OCI-LY1 (cell line): ENCODE measurements around the gene KIF4A.

Source experiments
- H2AFZ ChIP-seq: fragments of 200-600 bp; sonication (generic), shearing (Covaris generic); 2 replicates; pipeline ENCODE4 v1.6.0; 2014; ENCODE audit warnings: antibody characterized with exemption, mild to moderate bottlenecking, low read length
- H3F3A ChIP-seq: fragments of 200-600 bp; sonication (generic), shearing (Covaris generic); 2 replicates; pipeline ENCODE4 v1.6.0; 2014; ENCODE audit warnings: mild to moderate bottlenecking, antibody characterized with exemption, low read length, moderate library complexity; ENCODE audit not compliant: insufficient read depth
- H3K27ac ChIP-seq: fragments of 200-600 bp; sonication (generic); 2 replicates; pipeline ENCODE4 v1.5.1; 2014; ENCODE audit warnings: low read length, mixed run types, mild to moderate bottlenecking, low read depth; ENCODE audit not compliant: poor library complexity, severe bottlenecking
- H3K27me3 ChIP-seq: fragments of 200-600 bp; sonication (generic); 2 replicates; pipeline ENCODE4 v1.6.0; 2014; ENCODE audit warnings: antibody characterized with exemption, mild to moderate bottlenecking, low read length, moderate library complexity; ENCODE audit not compliant: insufficient read depth
- H3K36me3 ChIP-seq: fragments of 200-600 bp; sonication (generic); 2 replicates; pipeline ENCODE4 v1.6.1; 2014; ENCODE audit warnings: mild to moderate bottlenecking, antibody characterized with exemption, low read length, moderate library complexity, mixed read lengths; ENCODE audit not compliant: insufficient read depth
- H3K4me1 ChIP-seq: fragments of 200-600 bp; sonication (generic); 2 replicates; pipeline ENCODE4 v1.5.1; 2014; ENCODE audit warnings: mild to moderate bottlenecking, low read length, moderate library complexity; ENCODE audit not compliant: insufficient read depth, severe bottlenecking
- H3K4me2 ChIP-seq: fragments of 200-600 bp; sonication (generic), shearing (Covaris generic); 2 replicates; pipeline ENCODE4 v1.6.1; 2014; ENCODE audit warnings: low read length
- H3K4me3 ChIP-seq: fragments of 200-600 bp; sonication (generic); 2 replicates; pipeline ENCODE4 v1.5.1; 2014; ENCODE audit warnings: low read length, low read depth, mild to moderate bottlenecking, mixed read lengths; ENCODE audit not compliant: poor library complexity, severe bottlenecking
- H3K79me2 ChIP-seq: fragments of 200-600 bp; shearing (Covaris generic); 2 replicates; pipeline ENCODE4 v1.6.1; 2016; ENCODE audit warnings: mixed run types, low read length, mixed read lengths; ENCODE audit not compliant: insufficient read depth
- H3K9ac ChIP-seq: fragments of 200-600 bp; sonication (generic), shearing (Covaris generic); 2 replicates; pipeline ENCODE4 v1.6.1; 2014; ENCODE audit warnings: mild to moderate bottlenecking, low read length, mixed read lengths
- H3K9me2 ChIP-seq: fragments of 200-600 bp; sonication (generic), shearing (Covaris generic); 2 replicates; pipeline ENCODE4 v1.6.1; 2014; ENCODE audit warnings: low read depth, mild to moderate bottlenecking, low read length, mixed read lengths
- H3K9me3 ChIP-seq: fragments of 200-600 bp; shearing (Covaris generic); 2 replicates; pipeline ENCODE4 v1.6.1; 2014; ENCODE audit warnings: low read length, mixed read lengths
- H4K20me1 ChIP-seq: fragments of 200-600 bp; sonication (generic), shearing (Covaris generic); 2 replicates; pipeline ENCODE4 v1.6.0; 2016; ENCODE audit warnings: mild to moderate bottlenecking, low read length; ENCODE audit not compliant: insufficient read depth
- CTCF ChIP-seq: fragments of 200-600 bp; sonication (generic), shearing (Covaris generic); IDR thresholded peaks from 2 replicates; pipeline ENCODE4 v1.5.1; 2017; ENCODE audit warnings: mild to moderate bottlenecking, antibody characterized with exemption, low read length, moderate library complexity, mixed read lengths
- EZH2 ChIP-seq: fragments of 200-600 bp; sonication (generic), shearing (Covaris generic); IDR thresholded peaks from 2 replicates; pipeline ENCODE4 v1.8.0; 2017; ENCODE audit warnings: borderline replicate concordance, mixed run types, mild to moderate bottlenecking, antibody characterized with exemption, low read length, moderate library complexity, mixed read lengths

The KIF4A gene

GRCh38 chrX:70436343-70436742 lies 146.4 kb downstream of the KIF4A start:
- no peak overlapping the region for H3K9ac ChIP-seq

GRCh38 chrX:70437011-70437410 lies 147.1 kb downstream of the KIF4A start:
- H3K36me3 ChIP-seq, result no peaks in the 10 kb centered on the region
- H3K9me3 ChIP-seq, result no peaks in the 10 kb centered on the region
- H2AFZ ChIP-seq, result no peak overlapping the region
- no peaks in the 10 kb centered on the region for H3K27me3 ChIP-seq
- peaks cover 11% of the 10 kb centered on the region for H3K4me1 ChIP-seq
- H3K9me2 ChIP-seq, result no peaks in the 10 kb centered on the region
- TF ChIP-seq CTCF (no peak), EZH2 (no peak)
- H3K27ac ChIP-seq, result no peak overlapping the region
- no peaks in the 10 kb centered on the region for H3K79me2 ChIP-seq
- no peak overlapping the region for H3K4me3 ChIP-seq
- H3F3A ChIP-seq, result no peaks in the 10 kb centered on the region
- H3K9ac ChIP-seq, result no peak overlapping the region
- no peak overlapping the region for H3K4me2 ChIP-seq
- no peaks in the 10 kb centered on the region for H4K20me1 ChIP-seq

More at GRCh38 chrX:70436343-70436742, 146.4 kb downstream of the KIF4A start:
- no peak overlapping the region for H3K4me2 ChIP-seq
- TF ChIP-seq CTCF (peak; percentile 46), EZH2 (no peak)
- H2AFZ ChIP-seq, result no peak overlapping the region
- H3K4me3 ChIP-seq, result no peak overlapping the region
- peaks cover 11% of the 10 kb centered on the region for H3K4me1 ChIP-seq
- H3K9me3 ChIP-seq, result no peaks in the 10 kb centered on the region
- H3K27me3 ChIP-seq, result no peaks in the 10 kb centered on the region
- no peak overlapping the region for H3K27ac ChIP-seq
- no peaks in the 10 kb centered on the region for H3K79me2 ChIP-seq
- H4K20me1 ChIP-seq, result no peaks in the 10 kb centered on the region
- no peaks in the 10 kb centered on the region for H3K9me2 ChIP-seq
- H3K36me3 ChIP-seq, result no peaks in the 10 kb centered on the region
- H3F3A ChIP-seq, result no peaks in the 10 kb centered on the region

GRCh38 chrX:70437921-70438665 lies 148.2 kb downstream of the KIF4A start:
- Histone ChIP-seq H3K4me2 (no peak overlapping the region), H3K4me3 (no peak overlapping the region), H3F3A (no peaks in the 10 kb centered on the region), H4K20me1 (no peaks in the 10 kb centered on the region), H3K27me3 (no peaks in the 10 kb centered on the region), H3K9me3 (no peaks in the 10 kb centered on the region), H3K36me3 (no peaks in the 10 kb centered on the region), H3K9me2 (no peaks in the 10 kb centered on the region), H3K4me1 (peaks cover 9% of the 10 kb centered on the region), H3K79me2 (no peaks in the 10 kb centered on the region), H3K27ac (no peak overlapping the region), H3K9ac (no peak overlapping the region), H2AFZ (no peak overlapping the region)
- TF ChIP-seq EZH2, result no peak
- no peak for TF ChIP-seq CTCF
